Stimulated activated CD8-positive, alpha-beta memory T cell treated with anti-CD3 and anti-CD28 coated beads, Interleukin-2, amount 100 ng/mL, for 1 hour (primary cell): ENCODE data around the gene NSD2.
"Not testable (repeated sequence)": the region's sequence is repeated elsewhere in the genome, so short reads cannot be mapped to it uniquely, and the experiment has no call there.

Source experiments
- DNase-seq, 2 donors: peaks; one replicate each; pipeline ENCODE4 v3.0.0-alpha.2; 2020; ENCODE audit warnings: low read depth in 2 of 2

Gene NSD2

GRCh38 chr4:1870578-1871443, at the start of gene NSD2:
TSS of gene NSD2 (plus strand) at chr4:1871393. CDS start at chr4:1900655, 29,262 bp downstream.
- DNase-seq: peak; percentile 82 to 84

- DNase-seq: no peak
These were observed 49.3 kb upstream of the NSD2 start for GRCh38 chr4:1821679-1822567.

- no peak for DNase-seq
These were observed 48.3 kb upstream of the NSD2 start for GRCh38 chr4:1822568-1823544.

GRCh38 chr4:1823545-1823932, 47.7 kb upstream of the NSD2 start:
- DNase-seq: no peak

GRCh38 chr4:1824746-1825145, 46.4 kb upstream of the NSD2 start:
- no peak for DNase-seq

- DNase-seq: no peak
These were observed 45.9 kb upstream of the NSD2 start for GRCh38 chr4:1825326-1825725.

- DNase-seq: no peak
These were observed 44.5 kb upstream of the NSD2 start for GRCh38 chr4:1826531-1827350.

- no peak for DNase-seq
These were observed 41.0 kb upstream of the NSD2 start for GRCh38 chr4:1830234-1830633.

- DNase-seq: no peak
These were observed 40.5 kb upstream of the NSD2 start for GRCh38 chr4:1830642-1831228.

- DNase-seq: no peak
These were observed 39.9 kb upstream of the NSD2 start for GRCh38 chr4:1831331-1831730.

GRCh38 chr4:1832690-1833089, 38.5 kb upstream of the NSD2 start:
- DNase-seq: no peak

- no peak for DNase-seq
These were observed 37.7 kb upstream of the NSD2 start for GRCh38 chr4:1833307-1834046.

- no peak for DNase-seq
These were observed 37.0 kb upstream of the NSD2 start for GRCh38 chr4:1834047-1834775.

- not testable (repeated sequence) for DNase-seq
These were observed 35.4 kb upstream of the NSD2 start for GRCh38 chr4:1835836-1836235.

- DNase-seq: no peak
These were observed 34.5 kb upstream of the NSD2 start for GRCh38 chr4:1836650-1837049.

GRCh38 chr4:1837069-1837468, 34.1 kb upstream of the NSD2 start:
- no peak for DNase-seq

GRCh38 chr4:1839282-1839681, 31.9 kb upstream of the NSD2 start:
- no peak for DNase-seq

- DNase-seq: no peak
These were observed 29.8 kb upstream of the NSD2 start for GRCh38 chr4:1841201-1841886.
